Heart left ventricle (tissue), 13 donors: ENCODE measurements around the gene KRTCAP2.

Source experiments
- CTCF ChIP-seq, 12 donors: fragments of 200-600 bp; sonication (generic) in 4 of 12; IDR thresholded peaks; one replicate each; pipeline versions ENCODE4 v1.5.0 to v1.8.0; 2018 to 2022; ENCODE audit warnings: antibody characterized with exemption in 12 of 12, mild to moderate bottlenecking in 5 of 12
- POLR2A ChIP-seq, 2 donors: fragments of 450-650 bp; IDR thresholded peaks; one replicate each; pipeline ENCODE4 v1.6.1; 2017; ENCODE audit warnings: antibody characterized with exemption in 2 of 2, mild to moderate bottlenecking in 2 of 2, moderate library complexity in 2 of 2
- donor health status: ischemic (EF 13 %, LVEDD 7.1; RV severe dilation, severe dysfunction).
- donor health status: DM: no; HTN: yes; CAD: no.
- donor health status: DM: no; HTN: no; CAD: no.
- donor health status: ischemic (EF 25% LVEDD 6.9; RV normal size, moderate dysfunction).
- donor health status: ischemic (EF 25% LVEDD 5.7; RV mildly dilated, moderate dysfunction).
- donor health status: ischemic (EF 35%, LVEDD 5.7; RV mildly dilated, moderate dysfunction).
- donor health status: nonischemic (EF 11% LVEDD 7.7; RV severe dilation, severe dysfunction).
- donor health status: DM: yes; HTN: yes; CAD: no.
- donor health status: PGD.
- donor health status: ischemic (EF 29% LVEDD 5.4; RV normal size, mild dysfunction).
- donor health status: nonischemic (EF 23%, LVEDD 6.1; RV moderate dilation, normal function).

DNA sequence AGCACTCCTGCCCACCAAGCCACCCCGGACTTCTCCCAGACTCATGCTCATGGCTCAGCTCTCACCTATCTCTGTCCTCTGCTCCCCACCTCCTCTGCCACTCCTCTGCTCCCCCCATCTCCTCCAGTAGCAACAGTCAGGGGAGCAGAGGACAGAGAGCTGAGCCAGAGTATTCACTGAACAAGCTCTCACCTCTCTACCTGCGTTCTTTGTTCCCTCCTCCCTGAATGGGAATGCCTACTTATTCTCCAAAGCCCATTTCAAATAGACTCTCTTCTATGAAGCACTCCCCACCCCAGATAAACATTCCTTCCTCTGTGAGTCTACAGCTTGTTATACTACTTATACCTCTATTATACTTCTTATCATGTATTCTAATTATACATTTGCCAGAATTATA lies 51.9 kb downstream of the KRTCAP2 start:
- TF ChIP-seq CTCF (IDR thresholded peaks at IDR 0.05) (no peak), POLR2A (IDR thresholded peaks at IDR 0.05) (no peak)
